Colonic mucosa (tissue), 4 donors: ENCODE data around the gene MDM4. TPM values are rescaled to one million over a fixed set of nuclear protein-coding genes. Genes with fewer than 3 reads are reported as not detected.

ENCODE experiments used
- DNase-seq: peaks from one replicate; pipeline ENCODE4 v3.0.0-alpha.2; 2020
- H3K27ac ChIP-seq: fragments of 200-600 bp; one replicate; pipeline ENCODE4 v1.8.0; 2021
- H3K27me3 ChIP-seq: fragments of 200-600 bp; one replicate; pipeline ENCODE4 v1.8.0; 2021
- H3K36me3 ChIP-seq: fragments of 200-600 bp; one replicate; pipeline ENCODE4 v1.8.0; 2021
- H3K4me1 ChIP-seq: fragments of 200-600 bp; one replicate; pipeline ENCODE4 v1.8.0; 2021; ENCODE audit warnings: mild to moderate bottlenecking
- H3K4me3 ChIP-seq: fragments of 200-600 bp; one replicate; pipeline ENCODE4 v1.8.0; 2021
- H3K9ac ChIP-seq, 2 donors: one replicate each; pipeline ENCODE4 v1.7.0; 2013; ENCODE audit warnings: control low read depth in 2 of 2, low read depth in 2 of 2, low read length in 2 of 2
- H3K9me3 ChIP-seq: fragments of 200-600 bp; one replicate; pipeline ENCODE4 v1.8.0; 2021
- intact Hi-C: fragments of 100-400 bp; cut with DNase I; formaldehyde crosslinking; loops from one replicate; pipeline ENCODE4 v1.14.1; 2022
- total RNA-seq, 2 donors: library from RNA; stranded (reverse); fragmentation: NEBNext Ultra II Directional in 1 of 2; extraction: Animal tissue kit (Norgen Biotek cat#: 25700) in 1 of 2; gene quantifications; one replicate each; pipeline ENCODE4 v1.2.1, GENCODE V29; 2021
- TF ChIP-seq, protein P1 (sequence below): fragments of 200-600 bp; IDR thresholded peaks from one replicate; pipeline ENCODE4 v1.8.0; 2022; ENCODE audit warnings: antibody characterized with exemption, mild to moderate bottlenecking
- donor health status: healthy.
- donor health status: DM: no; HTN: no; CAD: no.
- donor health status: DM: no; HTN: no; CAD: no.

The MDM4 gene
- total RNA-seq, 2 donors from 2014 or later: 43.7 to 49.8 TPM

DNA sequence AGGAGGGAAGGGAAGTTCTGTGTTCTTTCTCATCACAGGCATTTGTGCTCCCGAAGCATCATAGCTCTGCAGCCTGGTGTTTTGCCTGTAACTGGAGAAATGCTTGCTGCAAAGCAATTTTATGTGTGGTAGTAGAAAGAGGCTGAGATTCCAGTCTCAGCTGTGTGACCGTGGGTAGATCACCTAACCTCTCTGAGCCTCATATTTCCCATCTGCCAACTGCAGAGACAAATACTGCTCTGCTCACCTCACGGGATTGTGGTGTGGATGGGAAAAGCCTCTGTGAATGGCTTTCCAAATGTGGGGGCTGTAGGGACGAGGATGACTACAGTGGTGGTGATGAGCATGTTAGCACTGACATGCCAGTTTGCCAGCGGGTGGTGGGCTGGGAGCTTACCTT, 84.0 kb downstream of the MDM4 start:
- DNase-seq: no peak
- TF ChIP-seq, protein P1, sequence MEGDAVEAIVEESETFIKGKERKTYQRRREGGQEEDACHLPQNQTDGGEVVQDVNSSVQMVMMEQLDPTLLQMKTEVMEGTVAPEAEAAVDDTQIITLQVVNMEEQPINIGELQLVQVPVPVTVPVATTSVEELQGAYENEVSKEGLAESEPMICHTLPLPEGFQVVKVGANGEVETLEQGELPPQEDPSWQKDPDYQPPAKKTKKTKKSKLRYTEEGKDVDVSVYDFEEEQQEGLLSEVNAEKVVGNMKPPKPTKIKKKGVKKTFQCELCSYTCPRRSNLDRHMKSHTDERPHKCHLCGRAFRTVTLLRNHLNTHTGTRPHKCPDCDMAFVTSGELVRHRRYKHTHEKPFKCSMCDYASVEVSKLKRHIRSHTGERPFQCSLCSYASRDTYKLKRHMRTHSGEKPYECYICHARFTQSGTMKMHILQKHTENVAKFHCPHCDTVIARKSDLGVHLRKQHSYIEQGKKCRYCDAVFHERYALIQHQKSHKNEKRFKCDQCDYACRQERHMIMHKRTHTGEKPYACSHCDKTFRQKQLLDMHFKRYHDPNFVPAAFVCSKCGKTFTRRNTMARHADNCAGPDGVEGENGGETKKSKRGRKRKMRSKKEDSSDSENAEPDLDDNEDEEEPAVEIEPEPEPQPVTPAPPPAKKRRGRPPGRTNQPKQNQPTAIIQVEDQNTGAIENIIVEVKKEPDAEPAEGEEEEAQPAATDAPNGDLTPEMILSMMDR: no peak
- intact Hi-C loops: no loop called here
- H3K4me3 ChIP-seq: no peak overlapping the region
- H3K4me1 ChIP-seq: no peaks in the 10 kb centered on the region
- H3K36me3 ChIP-seq: no peaks in the 10 kb centered on the region
- no peaks in the 10 kb centered on the region for H3K27me3 ChIP-seq
- no peak overlapping the region for H3K9ac ChIP-seq
- H3K27ac ChIP-seq: no peak overlapping the region
- no peaks in the 10 kb centered on the region for H3K9me3 ChIP-seq

DNA sequence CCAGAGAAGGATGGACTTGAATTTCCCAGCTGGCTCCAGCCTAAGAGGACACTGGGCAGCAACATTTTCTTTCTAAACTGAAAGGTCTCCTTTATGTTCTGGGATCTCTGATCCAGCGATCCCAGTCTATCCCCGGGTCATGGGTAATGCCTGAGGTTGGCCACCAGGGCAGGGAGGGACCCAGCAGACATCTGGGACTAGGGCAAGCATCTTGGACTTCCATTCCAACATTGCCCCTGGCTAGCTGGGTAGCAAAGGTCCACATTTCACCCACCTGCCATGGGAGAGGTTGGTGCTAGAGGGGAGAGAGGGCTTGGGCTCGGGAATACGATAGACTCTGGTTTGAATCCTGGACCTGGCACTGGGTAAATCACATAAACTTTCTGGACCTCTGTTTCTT, 84.8 kb downstream of the MDM4 start:
- no peaks in the 10 kb centered on the region for H3K27me3 ChIP-seq
- H3K9me3 ChIP-seq: no peaks in the 10 kb centered on the region
- no peak overlapping the region for H3K4me3 ChIP-seq
- intact Hi-C loops: no loop called here
- no peak overlapping the region for H3K27ac ChIP-seq
- TF ChIP-seq, protein P1: no peak
- no peaks in the 10 kb centered on the region for H3K4me1 ChIP-seq
- H3K9ac ChIP-seq: no peak overlapping the region
- no peaks in the 10 kb centered on the region for H3K36me3 ChIP-seq
- DNase-seq: no peak

DNA sequence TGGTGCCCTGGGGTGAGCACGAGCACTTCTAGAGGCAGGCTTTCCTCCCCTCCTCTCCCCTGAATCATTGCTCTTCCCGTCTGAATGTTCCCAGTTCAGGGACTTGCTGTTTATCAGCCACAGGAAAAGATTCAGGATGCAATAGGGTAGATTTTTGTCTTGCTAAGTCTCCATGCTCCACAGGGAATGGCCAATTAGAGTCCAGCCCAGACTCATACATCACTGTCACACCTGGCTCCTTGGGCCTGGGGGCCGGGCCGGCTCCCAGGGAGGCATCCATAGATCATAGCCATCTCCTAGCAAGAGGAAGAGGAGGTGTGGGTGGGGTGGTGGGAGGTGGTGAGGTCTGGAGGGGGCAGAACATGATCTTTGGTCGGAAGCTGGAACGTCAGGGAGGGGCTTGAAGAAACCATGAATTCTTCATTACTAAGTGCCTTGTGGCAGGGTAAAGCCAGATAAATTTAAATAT, 85.9 kb downstream of the MDM4 start:
- no peaks in the 10 kb centered on the region for H3K36me3 ChIP-seq
- intact Hi-C loops: no loop called here
- H3K9ac ChIP-seq: no peak overlapping the region
- no peaks in the 10 kb centered on the region for H3K27me3 ChIP-seq
- H3K27ac ChIP-seq: no peak overlapping the region
- TF ChIP-seq, protein P1: no peak
- no peaks in the 10 kb centered on the region for H3K4me1 ChIP-seq
- H3K4me3 ChIP-seq: no peak overlapping the region
- no peaks in the 10 kb centered on the region for H3K9me3 ChIP-seq
- DNase-seq: no peak

DNA sequence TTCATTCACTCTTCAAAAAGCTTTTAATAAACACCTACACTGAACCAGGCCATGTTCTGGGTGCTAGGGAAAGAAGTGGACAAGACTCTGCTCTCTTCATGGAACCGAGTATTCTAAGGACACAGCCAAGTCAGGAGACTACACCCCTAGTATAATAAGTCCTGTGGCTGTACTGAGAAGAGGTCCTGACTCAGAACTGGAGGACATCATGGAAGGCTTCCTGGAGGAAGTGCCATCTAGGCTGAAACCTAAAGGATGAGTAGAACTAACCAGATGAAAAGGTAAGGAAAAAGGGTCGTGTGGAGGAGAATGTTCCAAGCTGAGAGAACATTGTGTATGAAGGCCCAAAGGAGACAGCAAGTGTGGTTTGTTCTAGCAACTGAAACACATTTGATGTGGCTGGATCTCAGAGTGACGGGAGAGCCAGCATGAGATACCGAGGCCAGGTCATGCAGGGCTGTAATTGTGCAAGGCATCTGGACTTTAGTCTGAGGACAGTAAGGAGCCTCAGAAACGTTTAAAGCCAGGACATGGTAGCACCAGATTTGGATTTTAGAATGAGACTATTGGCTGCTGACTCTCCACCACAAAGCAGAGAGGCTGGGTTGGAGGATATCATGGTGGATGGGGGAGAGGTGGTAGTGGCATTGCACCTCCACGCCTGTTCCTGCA, 86.8 kb downstream of the MDM4 start:
- TF ChIP-seq, protein P1: no peak
- H3K36me3 ChIP-seq: no peaks in the 10 kb centered on the region
- H3K27me3 ChIP-seq: no peaks in the 10 kb centered on the region
- intact Hi-C loops: no loop called here
- no peak overlapping the region for H3K27ac ChIP-seq
- no peak overlapping the region for H3K9ac ChIP-seq
- H3K9me3 ChIP-seq: no peaks in the 10 kb centered on the region
- no peak for DNase-seq
- H3K4me1 ChIP-seq: no peaks in the 10 kb centered on the region
- no peak overlapping the region for H3K4me3 ChIP-seq

DNA sequence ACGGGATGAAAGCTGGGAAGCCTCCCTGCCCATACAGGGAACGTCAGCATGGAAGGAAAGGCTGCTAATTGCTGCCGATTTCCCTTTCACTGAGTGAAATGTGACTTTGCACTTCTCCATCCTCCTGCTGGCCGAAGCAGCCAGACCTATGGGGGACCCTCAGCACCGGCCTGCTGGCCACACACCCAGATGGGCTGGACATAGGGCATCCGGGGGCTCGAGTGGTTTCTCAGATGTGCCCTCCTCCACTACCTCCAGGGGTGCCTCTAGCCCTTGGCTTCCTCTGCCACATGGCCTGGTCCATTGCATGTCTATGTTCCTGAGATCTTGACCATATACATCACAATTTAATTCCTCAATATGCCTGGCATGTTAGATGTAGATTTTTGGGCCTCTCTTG, 89.6 kb downstream of the MDM4 start:
- H3K27ac ChIP-seq: no peak overlapping the region
- no peak overlapping the region for H3K9ac ChIP-seq
- H3K4me3 ChIP-seq: no peak overlapping the region
- H3K27me3 ChIP-seq: no peaks in the 10 kb centered on the region
- no peaks in the 10 kb centered on the region for H3K4me1 ChIP-seq
- no peaks in the 10 kb centered on the region for H3K9me3 ChIP-seq
- intact Hi-C loops: no loop called here
- no peaks in the 10 kb centered on the region for H3K36me3 ChIP-seq
- TF ChIP-seq, protein P1: no peak
- DNase-seq: no peak

Other genes with a start within 250 kb of the MDM4 start
- 100 to 1,000 TPM in 1 of 2 donors, 10 to 100 TPM in 1; 84.5 to 165 TPM for gene PLEKHA6, start 156.5 kb upstream of the MDM4 start, total RNA-seq
- 10 to 100 TPM; 50.8 to 79.6 TPM for gene PPP1R15B, start 104.6 kb upstream of the MDM4 start, total RNA-seq
- 10 to 100 TPM; 67.6 to 85.5 TPM for gene PIK3C2B, start 21.6 kb upstream of the MDM4 start, total RNA-seq
- 10 to 100 TPM; 13.1 to 13.9 TPM for gene LRRN2, start 169.3 kb downstream of the MDM4 start, total RNA-seq